GM18909 (cell line): Measurements from ENCODE around the gene RIOK2.
A peak's percentile ranks its signal among the peaks of the same experiment; 100 is the strongest.
"Not testable (repeated sequence)": the region's sequence is repeated elsewhere in the genome, so short reads cannot be mapped to it uniquely, and the experiment has no call there.

Source experiments
- ATAC-seq: cut with Tn5 transposase; IDR thresholded peaks from one replicate; pipeline ENCODE4 v1.9.1; 2021; ENCODE audit warnings: mild to moderate bottlenecking; ENCODE audit not compliant: unreplicated experiment, poor library complexity

Gene RIOK2

DNA sequence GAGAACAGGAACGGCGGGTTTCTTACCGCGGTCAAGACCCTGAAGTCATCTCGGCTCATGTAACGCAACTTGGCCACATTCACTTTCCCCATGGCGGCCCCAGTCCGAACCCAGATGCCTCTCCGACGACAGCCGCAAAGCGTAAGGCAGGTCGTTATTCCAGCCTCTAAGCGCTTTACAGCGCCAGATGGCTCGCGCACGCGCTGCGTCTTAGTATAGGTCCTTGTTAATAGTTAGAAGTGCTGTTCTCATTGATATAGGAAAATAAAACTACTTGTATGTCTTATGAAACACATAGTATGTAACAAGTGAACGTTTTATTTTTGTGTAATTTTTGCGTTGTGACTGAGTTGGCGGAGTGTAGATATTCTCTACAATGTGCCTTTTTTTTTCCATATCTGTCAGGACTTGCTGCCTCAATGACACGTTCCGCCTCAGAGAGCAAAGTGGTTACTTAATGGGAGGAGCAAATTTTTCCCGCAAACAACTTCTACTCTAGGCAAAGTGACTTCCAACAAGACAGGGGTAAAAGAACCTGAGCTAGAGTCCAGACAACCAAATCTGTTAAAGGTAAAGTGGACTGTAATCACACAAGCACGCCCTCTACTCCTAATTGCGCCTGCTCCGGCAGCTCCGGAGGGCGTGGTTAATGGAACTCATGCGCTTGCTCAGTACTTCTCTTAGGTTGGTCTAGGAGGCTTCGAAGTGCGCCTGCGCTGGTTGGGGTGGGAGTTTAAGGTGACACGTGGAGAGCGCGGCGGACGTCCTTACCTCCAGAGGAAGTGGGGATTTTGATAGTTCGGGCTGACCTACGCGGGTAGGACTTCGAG, at the start of gene RIOK2:
RIOK2 (minus strand) TSS at position 148 of the 830 bp plus-strand sequence; CDS start at position 92, 56 bp downstream.
- peak; percentile 92 for ATAC-seq

DNA sequence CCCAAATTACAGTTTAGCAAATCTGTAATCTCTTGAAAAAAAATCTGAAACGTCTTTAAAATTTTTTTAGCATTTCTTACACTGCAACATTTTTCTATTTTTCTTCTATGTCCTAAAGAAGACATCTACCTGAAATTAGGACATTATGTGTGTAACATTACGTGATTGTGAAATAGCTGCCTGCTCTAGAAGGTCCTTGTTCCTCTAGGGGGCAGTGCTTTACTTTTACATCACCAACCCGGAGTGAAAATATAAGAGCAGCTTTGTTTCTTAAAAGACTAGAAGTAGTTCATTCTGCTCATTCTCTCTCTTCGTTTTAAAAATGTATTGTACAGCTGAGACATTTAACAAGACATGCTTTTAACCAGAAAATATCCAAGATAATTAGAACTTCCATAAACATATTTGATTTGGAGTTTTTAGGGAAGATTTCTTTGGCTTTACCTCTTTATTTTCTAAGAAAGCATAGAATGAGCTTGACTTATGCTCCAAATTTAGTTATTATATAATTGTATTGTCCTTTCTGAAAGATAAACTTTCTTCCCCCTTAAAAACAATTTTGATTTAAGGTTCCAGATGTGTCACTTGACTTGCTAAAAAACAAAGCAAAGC, 48.1 kb upstream of the RIOK2 start:
- ATAC-seq = peak; percentile 97

DNA sequence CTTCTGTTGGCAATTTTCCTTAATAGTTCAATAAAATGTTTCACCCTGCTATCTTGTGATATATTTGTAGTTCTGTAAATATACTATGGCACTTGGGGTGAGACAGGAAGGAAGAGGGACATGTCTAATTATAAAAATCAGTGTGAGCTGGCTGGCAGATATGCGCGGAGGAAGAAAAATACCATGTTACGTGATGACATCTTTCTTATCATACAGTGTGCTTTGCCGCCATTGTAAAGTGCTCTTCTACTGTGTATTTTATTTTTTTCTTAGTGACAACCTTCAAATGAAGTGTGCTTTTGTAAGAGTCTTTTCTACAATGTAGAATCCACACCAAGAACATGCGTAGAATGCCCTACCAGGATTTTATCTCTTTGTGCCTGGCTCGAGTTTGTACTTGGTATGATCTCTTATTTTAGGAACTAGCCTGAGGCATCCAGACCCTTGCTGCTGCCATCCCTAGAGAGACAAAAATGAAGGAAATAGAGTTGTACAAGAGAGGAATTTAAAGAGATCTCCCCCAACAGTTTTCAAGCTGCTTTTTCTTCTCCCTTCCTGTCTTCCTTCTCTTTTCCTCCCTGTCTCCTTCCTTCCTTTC, 46.7 kb upstream of the RIOK2 start:
- no peak for ATAC-seq

DNA sequence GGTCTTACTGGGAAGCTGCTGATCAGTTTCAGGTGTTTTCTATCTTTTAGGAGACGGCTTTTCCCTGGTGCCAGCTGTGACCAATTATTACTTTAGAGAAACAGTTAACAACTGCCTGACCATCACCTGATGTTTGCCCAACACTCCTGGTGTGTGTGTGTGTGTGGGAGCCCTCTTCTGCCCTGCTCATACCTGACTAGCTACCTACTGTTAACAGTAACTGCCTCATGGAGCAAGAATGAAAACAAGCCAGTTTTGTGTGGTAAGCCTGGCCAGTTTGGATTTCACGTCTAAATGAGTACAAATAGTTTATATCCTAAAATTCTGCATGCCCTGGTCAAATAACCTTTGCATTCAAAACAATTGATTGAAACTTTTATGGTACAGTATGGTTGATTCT, 46.1 kb upstream of the RIOK2 start:
- ATAC-seq = no peak

DNA sequence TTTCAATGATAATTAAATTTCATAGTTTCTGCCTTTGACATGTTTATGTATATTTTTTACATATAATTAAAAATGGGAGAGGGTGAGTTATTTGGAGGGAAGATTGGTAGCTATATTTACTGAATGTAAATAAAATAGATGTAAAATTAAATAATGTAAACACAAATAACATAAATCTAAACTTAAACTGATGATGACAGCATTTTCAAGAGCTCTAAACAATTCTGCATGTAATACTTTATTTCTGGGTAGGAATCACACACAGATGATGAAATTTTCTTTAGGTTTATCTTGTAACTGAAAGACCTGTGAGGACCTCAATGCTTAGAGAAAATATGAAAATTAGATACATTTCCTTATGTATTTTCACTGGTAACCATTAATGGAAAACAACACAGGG, 42.2 kb upstream of the RIOK2 start:
- ATAC-seq = no peak

DNA sequence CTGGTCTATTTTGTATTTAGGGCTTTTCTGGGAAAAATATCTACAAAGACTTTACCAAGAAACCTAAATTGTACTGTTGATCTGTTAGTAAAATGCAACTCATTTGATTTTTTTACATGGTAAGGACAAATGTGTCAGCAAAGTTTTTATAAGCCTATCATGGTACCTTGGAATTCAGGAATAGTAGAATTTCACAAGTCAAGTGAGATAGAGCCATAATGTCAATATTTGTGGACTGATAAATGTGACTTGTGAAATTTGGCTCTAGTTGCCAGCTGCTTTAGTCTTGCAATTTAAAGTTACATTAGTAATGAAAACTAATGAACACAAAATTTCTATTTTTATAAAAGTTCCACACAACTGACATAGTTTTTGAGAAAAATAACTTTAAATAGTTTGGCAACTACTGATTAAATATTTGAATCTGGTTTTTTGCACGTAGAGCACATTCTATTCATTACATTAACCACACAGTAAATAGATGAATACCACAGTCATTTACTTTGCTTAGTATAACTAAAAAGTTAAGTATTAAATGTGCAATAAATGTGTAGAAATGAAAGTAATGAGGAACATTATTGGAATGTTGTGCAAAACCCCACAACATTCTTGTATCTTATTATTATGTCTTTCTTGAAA, 41.2 kb upstream of the RIOK2 start:
- ATAC-seq = no peak

DNA sequence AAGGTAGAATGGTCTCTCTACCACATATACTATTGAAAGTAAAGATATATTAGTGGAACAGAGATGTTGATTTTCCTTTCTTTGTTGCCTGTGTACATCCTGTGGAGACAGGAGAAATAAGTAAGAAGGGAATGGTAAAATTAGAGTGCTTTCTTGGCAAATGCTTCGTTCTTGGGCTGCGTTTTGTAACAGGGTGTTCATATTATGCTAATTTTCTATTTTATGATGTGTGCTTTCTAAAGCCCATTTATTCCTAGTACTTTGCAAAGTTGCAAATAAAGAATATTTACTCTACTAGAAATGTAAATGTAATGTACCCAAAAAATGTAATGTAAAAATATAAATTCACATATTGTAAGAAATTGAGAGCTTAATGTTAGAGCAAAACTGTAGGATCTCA, 40.5 kb upstream of the RIOK2 start:
- no peak for ATAC-seq

DNA sequence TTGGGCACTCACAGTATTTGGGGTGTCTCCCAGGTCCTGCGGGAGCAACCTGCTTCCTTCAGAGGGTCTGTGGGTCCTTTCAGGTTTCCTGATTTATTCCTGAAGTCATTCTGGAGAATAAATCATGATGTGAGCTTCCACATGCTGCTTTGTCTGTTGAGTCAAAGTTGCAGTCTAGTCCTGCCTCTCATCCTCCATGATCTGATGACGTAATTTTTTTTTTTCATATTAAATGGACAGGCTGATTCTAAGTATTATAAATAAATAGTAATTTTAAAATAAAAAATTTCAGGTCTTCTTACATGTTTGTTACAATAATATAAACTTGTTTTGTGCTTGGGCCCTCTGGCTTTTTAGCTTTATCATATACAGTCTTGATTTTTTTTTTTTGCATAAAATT, 26.3 kb upstream of the RIOK2 start:
- no peak for ATAC-seq

DNA sequence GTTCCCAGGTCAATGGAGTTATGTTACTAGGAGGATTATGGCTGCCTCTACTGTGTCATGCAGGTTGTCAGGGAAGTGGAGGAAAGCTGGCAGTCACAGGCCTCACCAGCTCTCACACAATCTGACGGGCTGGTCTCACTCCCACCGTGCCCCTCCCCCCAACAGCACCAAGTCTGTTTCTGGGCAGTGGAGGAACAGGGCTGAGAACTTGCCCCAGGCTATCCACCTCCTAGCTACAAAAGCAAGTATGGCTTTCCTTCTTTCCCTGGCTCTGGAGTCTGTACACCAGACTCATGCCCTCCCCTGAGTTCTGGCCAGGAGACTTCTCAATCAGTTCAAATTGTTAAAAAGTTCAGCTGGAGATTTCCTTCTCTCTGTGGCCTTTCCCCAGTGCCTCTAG, 25.7 kb upstream of the RIOK2 start:
- no peak for ATAC-seq

DNA sequence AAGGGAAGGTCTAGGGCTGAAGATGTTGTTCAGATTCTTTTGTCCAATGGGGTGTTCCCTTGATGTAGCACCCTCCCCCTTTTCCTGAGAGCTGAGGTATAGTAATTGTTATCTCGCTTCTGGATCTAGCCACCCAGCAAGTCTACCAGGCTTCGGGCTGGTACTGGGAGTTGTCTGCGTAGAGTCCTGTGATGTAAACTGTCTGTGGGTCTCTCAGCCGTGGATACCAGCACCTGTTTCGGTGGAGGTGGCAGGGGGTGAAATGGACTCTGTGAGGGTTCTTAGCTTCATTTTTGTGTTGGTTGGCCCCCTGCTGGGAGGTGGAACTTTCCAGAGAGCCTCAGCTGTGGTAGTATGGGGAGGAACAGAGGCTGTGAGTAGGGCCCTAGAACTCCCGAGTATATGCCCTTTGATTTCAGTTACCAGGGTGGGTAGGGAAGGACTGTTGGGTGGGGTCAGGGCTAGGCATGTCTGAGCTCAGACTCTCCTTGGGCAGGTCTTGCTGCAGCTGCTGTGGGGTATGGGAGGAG, 25.2 kb upstream of the RIOK2 start:
- no peak for ATAC-seq

DNA sequence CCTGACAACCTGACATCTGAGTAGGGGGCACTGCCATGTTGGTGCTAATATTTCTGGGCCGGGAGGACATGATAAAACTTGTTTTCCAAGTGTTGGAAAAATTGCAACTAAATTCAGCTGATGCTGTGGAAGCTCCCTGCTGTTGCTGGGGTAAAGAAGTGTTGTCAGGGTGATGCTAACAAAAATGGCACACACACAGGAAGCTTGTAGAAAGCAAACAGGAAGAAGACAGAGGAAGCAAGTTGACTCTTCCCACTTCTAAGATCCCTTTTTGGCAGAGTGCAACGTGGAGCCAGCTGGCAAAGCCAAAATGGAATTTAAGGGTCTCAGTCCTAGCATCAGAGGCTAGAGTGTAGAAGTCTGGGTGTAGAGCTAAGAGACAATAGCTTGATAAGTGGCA, 11.3 kb upstream of the RIOK2 start:
- no peak for ATAC-seq

DNA sequence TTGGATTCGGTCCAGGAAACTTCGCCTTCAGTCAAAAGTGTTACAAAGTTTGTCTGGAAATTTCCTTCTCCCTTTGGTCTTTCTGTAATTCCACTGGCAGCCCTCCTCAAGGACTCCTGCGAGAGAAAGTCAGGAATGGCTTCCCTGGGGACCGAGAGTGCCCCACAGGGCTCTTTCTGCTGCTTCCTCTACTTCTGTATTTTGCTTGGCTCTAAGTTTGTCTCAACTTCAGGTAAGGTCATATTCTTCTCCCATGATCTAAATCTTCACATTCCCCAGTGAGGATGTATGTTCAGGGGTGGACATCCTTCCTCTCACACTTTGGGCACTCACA, 10.3 kb upstream of the RIOK2 start:
- no peak for ATAC-seq

DNA sequence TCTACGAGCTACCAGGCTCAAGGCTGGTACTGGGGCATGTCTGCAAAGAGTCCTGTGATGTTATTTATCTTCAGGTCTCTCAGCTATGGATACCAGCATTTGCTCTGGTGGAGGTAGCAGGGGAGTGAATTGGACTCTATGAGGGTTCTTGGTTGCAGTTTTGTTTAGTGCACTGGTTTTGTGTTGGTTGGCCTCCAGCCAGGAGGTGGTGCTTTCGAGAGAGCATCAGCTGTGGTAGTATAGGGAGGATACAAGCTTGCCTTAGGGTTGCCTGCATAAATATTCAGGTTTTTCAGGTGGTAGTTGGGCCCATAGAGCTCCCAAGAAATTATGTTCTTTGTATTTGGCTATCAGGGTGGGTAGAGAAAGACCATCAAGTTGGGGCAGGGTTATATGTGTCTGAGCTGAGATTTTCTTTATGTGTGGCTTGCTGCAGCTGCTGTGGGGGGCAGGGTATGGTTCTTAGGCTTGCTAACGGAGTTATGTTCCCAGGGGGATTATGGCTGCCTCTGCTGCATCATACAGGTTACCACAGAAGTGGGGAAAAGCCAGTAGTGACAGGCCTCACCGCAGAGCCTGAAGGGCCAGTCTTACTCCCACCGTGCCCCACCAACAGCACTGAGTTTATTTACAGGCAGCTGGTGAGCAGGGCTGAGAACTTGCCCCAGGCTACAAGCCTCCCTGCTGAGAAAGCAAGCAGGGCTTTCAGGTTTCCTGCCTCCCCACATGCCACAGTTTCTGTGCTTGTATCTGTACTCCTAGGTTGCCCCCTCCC, 9.7 kb upstream of the RIOK2 start:
- ATAC-seq = peak; percentile 81

DNA sequence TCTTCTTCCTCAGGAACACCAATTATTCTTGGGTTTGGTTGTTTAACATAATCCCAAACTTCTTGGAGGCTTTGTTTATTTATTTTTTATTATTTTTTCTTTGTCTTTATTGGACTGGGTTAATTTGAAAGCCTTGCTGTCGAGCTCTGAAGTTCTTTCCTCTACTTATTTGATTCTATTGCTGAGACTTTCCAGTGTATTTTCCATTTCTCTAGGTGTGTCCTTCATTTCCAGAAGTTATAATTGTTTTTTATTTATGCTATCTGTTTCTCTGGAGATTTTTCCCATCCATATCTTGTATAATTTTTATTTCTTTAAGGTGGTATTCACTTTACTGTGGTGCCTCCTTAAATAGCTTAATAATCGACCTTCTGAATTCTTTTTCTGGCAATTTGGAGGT, 8.8 kb upstream of the RIOK2 start:
- no peak for ATAC-seq

DNA sequence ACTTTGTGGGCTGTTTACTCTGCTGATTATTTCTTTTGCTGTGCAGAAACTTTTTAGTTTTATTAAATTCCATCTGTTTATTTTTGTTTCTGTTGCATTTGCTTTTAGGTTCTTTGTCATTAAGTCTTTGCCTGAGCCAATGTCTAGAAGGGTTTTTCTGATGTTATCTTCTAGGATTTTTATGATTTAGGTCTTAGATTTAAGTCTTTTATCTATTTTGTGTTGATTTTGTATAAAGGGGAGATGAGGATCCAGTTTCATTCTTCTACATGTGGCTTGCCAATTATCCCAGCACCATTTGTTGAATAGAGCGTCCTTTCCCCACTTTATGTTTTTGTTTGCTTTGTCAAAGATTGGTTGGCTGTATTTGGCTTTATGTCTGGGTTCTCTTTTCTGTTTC, 6.5 kb upstream of the RIOK2 start:
- not testable (repeated sequence) for ATAC-seq

DNA sequence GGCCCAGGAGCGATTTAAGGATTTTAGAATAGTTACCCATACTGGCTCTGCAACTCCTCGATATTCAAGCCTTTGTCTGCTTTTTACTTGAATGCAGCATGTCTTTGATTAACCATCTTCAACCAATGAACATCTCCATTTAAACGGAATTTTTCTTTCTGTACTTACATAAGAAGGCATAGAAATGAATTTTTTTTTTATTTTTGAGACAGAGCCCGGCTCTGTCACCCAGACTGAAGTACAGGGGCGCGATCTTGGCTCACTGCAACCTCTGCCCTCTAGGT, 825 bp upstream of the RIOK2 start:
- no peak for ATAC-seq

DNA sequence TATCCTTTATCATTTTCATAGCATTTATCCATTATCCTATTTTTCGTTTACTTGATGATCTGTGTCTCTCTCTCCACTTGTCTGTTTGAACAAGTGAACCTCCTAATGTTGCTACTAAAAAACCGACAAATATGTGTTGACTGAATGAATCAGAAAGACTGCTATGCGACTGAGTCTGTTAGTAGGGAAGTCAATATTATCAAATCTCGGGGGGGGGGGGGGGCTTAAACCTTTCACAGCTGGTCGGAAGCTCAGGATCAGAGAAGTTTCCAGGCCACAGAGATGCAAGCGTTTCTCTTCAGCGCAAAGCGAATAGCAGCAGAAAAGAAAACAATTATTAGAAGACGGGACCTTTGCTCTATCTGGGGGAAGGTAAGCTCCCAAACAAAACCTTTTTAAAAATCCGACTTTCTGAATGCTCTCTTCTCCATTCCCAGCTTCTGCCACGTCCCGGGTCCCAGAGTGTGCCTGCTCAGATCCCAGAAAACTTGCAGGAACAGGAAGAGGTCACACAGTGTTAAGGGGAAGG, 412 bp downstream of the RIOK2 start:
- no peak for ATAC-seq

DNA sequence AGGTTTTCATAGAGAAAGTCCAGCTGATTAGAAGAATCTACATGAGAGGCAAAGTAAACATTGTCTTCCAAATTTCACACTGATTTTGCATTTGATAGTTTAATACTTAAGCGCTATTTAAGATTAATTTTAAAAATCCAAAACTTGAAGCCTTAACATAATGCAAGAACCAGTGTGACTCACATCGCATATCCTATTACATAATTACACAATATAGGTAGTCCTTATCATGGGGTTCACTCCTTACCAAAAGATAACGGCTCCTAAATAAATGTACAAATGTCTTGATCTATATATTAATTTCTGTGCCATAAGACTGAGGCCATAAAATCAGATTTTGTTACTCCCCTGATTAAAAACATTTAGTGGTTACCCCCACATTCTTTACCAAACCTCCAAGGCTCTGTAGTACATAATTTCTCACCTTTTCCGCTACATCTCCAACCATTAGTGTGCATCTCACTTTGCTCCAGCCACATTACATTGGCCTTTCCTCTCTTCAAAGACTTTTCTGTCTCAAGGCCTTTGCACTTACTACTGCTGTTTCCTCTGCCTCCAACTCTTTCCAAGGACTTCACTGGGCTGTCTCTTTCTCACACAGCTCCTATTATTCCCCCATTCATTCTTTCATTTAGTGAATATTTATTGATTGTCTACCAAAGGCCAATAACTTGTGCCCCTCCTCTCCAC, 1.0 kb downstream of the RIOK2 start:
- ATAC-seq = no peak

DNA sequence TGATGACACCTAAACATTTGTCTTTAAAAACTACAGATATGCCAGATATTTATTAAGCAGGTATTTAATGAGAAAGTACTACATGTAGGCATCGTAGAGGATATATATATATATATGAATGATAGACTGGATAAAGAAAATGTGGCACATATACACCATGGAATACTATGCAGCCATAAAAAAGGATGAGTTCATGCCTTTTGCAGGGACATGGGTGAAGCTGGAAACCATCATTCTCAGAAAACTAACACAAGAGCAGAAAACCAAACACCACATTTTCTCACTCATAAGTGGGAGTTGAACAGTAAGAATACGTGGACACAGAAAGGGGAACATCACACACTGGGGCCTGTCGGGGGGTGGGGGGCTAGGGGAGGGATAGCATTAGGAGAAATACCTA, 3.6 kb downstream of the RIOK2 start:
- ATAC-seq = not testable (repeated sequence)

DNA sequence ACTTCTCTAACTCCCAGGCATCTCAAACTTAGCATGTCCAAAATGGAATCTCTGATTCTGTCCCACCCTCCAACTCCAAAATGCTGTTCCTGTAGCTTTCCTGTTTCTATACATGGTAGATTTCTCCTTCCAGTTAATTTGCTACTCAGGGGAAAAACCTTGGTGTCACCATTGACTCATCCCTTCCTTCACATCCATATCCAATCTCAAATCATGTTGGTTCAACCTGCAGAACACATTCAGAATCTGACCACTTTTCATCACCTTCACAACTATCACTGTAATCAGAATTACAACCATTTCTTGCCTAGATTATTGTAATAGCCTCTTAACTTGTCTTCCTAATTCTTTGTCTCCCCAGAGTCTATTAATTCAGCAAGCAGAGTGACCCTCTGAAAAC, 10.8 kb downstream of the RIOK2 start:
- no peak for ATAC-seq
